ENCODE data around the gene SPATS2.

DNA sequence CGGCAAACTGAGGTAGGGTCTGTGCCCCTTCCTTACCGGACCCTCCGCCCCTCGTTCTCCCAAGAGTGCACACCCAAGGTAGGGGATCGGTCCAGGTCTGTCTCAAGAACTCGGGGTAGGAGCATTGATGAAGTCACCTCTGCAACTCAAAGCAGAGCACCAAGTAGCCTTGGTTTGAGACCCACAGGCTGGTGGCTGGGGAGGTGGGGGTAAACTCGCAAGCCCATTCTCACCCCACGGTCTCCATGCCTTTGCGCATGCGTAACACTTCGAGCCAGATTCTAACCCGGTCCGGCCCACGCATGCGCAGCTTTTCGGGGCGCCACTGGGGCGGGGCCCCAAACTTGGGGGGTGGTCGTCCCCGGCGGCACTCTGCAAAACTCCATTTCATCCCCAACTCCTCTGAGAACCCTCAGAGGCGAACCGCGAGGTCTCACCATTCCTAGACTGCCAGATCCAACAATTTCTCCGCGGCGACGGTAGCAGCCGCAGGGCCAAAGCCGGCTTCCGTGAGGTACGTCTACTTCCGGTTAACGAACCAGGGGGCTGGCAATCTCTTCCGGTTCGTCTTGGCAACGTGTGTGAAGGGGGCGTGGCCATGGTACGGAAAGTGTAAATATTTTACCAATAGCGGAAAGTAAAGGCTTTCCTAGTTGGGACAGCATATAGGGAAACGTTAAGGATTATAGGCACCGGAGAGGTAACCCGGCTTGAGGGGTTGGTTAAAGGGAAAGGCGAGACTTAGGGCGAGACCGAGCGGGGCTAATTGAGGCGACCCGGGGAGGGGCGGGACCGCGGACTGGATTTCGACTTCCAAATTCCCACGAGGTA, 200.6 kb downstream of the SPATS2 start, which contains the start of gene MCRS1:
- TF ChIP-seq, protein P1, sequence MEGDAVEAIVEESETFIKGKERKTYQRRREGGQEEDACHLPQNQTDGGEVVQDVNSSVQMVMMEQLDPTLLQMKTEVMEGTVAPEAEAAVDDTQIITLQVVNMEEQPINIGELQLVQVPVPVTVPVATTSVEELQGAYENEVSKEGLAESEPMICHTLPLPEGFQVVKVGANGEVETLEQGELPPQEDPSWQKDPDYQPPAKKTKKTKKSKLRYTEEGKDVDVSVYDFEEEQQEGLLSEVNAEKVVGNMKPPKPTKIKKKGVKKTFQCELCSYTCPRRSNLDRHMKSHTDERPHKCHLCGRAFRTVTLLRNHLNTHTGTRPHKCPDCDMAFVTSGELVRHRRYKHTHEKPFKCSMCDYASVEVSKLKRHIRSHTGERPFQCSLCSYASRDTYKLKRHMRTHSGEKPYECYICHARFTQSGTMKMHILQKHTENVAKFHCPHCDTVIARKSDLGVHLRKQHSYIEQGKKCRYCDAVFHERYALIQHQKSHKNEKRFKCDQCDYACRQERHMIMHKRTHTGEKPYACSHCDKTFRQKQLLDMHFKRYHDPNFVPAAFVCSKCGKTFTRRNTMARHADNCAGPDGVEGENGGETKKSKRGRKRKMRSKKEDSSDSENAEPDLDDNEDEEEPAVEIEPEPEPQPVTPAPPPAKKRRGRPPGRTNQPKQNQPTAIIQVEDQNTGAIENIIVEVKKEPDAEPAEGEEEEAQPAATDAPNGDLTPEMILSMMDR (IDR thresholded peaks at IDR 0.05): no peak
- no peak for TF ChIP-seq EZH2 (IDR thresholded peaks at IDR 0.05; ENCODE audit: borderline replicate concordance, insufficient read depth, low read depth, low read length, poor library complexity, severe bottlenecking)
